MCF 10A (cell line): ENCODE measurements around the gene KLHL3. TPM values are rescaled to one million over a fixed set of nuclear protein-coding genes. Genes with fewer than 3 reads are reported as not detected.

Source experiments
- BruUV-seq: library from RNA; stranded (reverse); fragments of 400-500 nt; replicated peaks from 2 replicates; lab custom pipeline; 2021; lab: Mats Ljungman, UMichigan
- CTCF ChIA-PET: fragments of 300-600 bp; sonication (Branson Sonifier 250); formaldehyde crosslinking; extraction: SDS; loops from one replicate; lab custom pipeline; 2021; ENCODE audit warnings: antibody characterized with exemption, inconsistent platforms; lab: Yijun Ruan, JAX
- POLR2A ChIA-PET: fragments of 300-600, 350-650 bp; sonication (Branson Sonifier 250); formaldehyde crosslinking; extraction: SDS; loops from one replicate; lab custom pipeline; 2020; ENCODE audit warnings: antibody characterized with exemption, inconsistent platforms; lab: Yijun Ruan, JAX
- DNase-seq: peaks from one replicate; pipeline ENCODE4 v3.0.0-alpha.2; 2018; ENCODE audit not compliant: unreplicated experiment
- H3K27ac Mint-ChIP-seq: one replicate; pipeline ENCODE4 v1.8.0; 2022; ENCODE audit warnings: mild to moderate bottlenecking, low read depth, mixed read lengths; ENCODE audit not compliant: unreplicated experiment
- H3K27me3 Mint-ChIP-seq: one replicate; pipeline ENCODE4 v1.8.0; 2022; ENCODE audit warnings: mixed read lengths; ENCODE audit not compliant: insufficient read depth, unreplicated experiment
- H3K36me3 Mint-ChIP-seq: one replicate; pipeline ENCODE4 v1.8.0; 2022; ENCODE audit warnings: mild to moderate bottlenecking, moderate library complexity, mixed read lengths; ENCODE audit not compliant: insufficient read depth, unreplicated experiment
- H3K4me1 Mint-ChIP-seq: one replicate; pipeline ENCODE4 v1.8.0; 2022; ENCODE audit warnings: mixed read lengths; ENCODE audit not compliant: insufficient read depth, unreplicated experiment
- H3K4me3 Mint-ChIP-seq: one replicate; pipeline ENCODE4 v1.8.0; 2022; ENCODE audit warnings: mild to moderate bottlenecking, moderate library complexity, mixed read lengths; ENCODE audit not compliant: unreplicated experiment
- H3K9me3 Mint-ChIP-seq: one replicate; pipeline ENCODE4 v1.8.0; 2022; ENCODE audit warnings: mixed read lengths; ENCODE audit not compliant: unreplicated experiment
- CTCF ChIP-seq: fragments of 200-600 bp; IDR thresholded peaks from one replicate; pipeline ENCODE4 v1.8.0; 2022; ENCODE audit warnings: antibody characterized with exemption, mild to moderate bottlenecking; ENCODE audit not compliant: unreplicated experiment
- intact Hi-C: fragments of 100-400 bp; cut with micrococcal nuclease; formaldehyde crosslinking; loops from 2 replicates; pipeline ENCODE4 v1.14.1; 2022
- total RNA-seq: library from RNA; stranded (reverse); gene quantifications from 2 replicates; pipeline ENCODE4 v1.2.3, GENCODE V29; 2022

Gene KLHL3
- total RNA-seq, 1 experiment from 2014 or later: 0.49 TPM

GRCh38 chr5:137730336-137730735 is 5.6 kb downstream of the KLHL3 start:
- no peak overlapping the region for H3K4me3 Mint-ChIP-seq
- BruUV-seq: no TSS peak
- no peak for TF ChIP-seq CTCF
- H3K36me3 Mint-ChIP-seq: no peaks in the 10 kb centered on the region
- H3K27ac Mint-ChIP-seq: no peak overlapping the region
- no peak for DNase-seq
- no peaks in the 10 kb centered on the region for H3K27me3 Mint-ChIP-seq
- peaks cover 4% of the 10 kb centered on the region for H3K4me1 Mint-ChIP-seq
- CTCF ChIA-PET: interaction anchor here (0.8 to 5.0 kb wide), 4 partner anchors 12 to 100 kb away, joined by 3 to 62 read pairs (median 26); no protein-coding TSS in a partner anchor
- POLR2A ChIA-PET: no interaction called here
- H3K9me3 Mint-ChIP-seq: no peaks in the 10 kb centered on the region
- intact Hi-C loops: no loop called here

- H3K27me3 Mint-ChIP-seq: no peaks in the 10 kb centered on the region
These were observed 7.8 kb downstream of the KLHL3 start for GRCh38 chr5:137728048-137728447.

GRCh38 chr5:137727623-137728022 is 8.3 kb downstream of the KLHL3 start:
- Mint-ChIP-seq H3K36me3 (no peaks in the 10 kb centered on the region), H3K4me1 (peaks cover 4% of the 10 kb centered on the region), H3K27ac (no peak overlapping the region), H3K9me3 (no peaks in the 10 kb centered on the region), H3K4me3 (no peak overlapping the region), H3K27me3 (no peaks in the 10 kb centered on the region)
- no peak for TF ChIP-seq CTCF
- ChIA-PET CTCF (interaction anchor here (0.6 to 3.5 kb wide), 6 partner anchors 15 to 235 kb away, joined by 3 to 18 read pairs (median 9); no protein-coding TSS in a partner anchor), POLR2A (no interaction called here)
- no peak for DNase-seq
- intact Hi-C loops: no loop called here
- BruUV-seq: no TSS peak

More at GRCh38 chr5:137728048-137728447, 7.8 kb downstream of the KLHL3 start:
- no TSS peak for BruUV-seq
- ChIA-PET CTCF (interaction anchor here (0.6 to 3.5 kb wide), 6 partner anchors 14 to 235 kb away, joined by 3 to 18 read pairs (median 9); no protein-coding TSS in a partner anchor), POLR2A (no interaction called here)
- Mint-ChIP-seq H3K4me3 (no peak overlapping the region), H3K4me1 (peaks cover 4% of the 10 kb centered on the region), H3K27ac (no peak overlapping the region), H3K36me3 (no peaks in the 10 kb centered on the region), H3K9me3 (no peaks in the 10 kb centered on the region)
- TF ChIP-seq CTCF: no peak
- DNase-seq: no peak
- intact Hi-C loops: no loop called here

GRCh38 chr5:137724251-137724650 is 11.6 kb downstream of the KLHL3 start:
- Mint-ChIP-seq H3K27me3 (peaks cover 21% of the 10 kb centered on the region), H3K27ac (no peak overlapping the region), H3K4me3 (no peak overlapping the region), H3K9me3 (no peaks in the 10 kb centered on the region), H3K36me3 (no peaks in the 10 kb centered on the region), H3K4me1 (no peaks in the 10 kb centered on the region)
- ChIA-PET POLR2A (no interaction called here), CTCF (interaction anchor here (3.2 kb wide), 1 partner anchor 17 kb away, joined by 14 read pairs; no protein-coding TSS in a partner anchor)
- no peak for TF ChIP-seq CTCF
- intact Hi-C loops: no loop called here
- BruUV-seq: no TSS peak
- no peak for DNase-seq
